GM21515 (cell line): ENCODE results near the gene INPP4B.

Experiments
- ATAC-seq: cut with Tn5 transposase; IDR thresholded peaks from one replicate; pipeline ENCODE4 v1.9.1; 2021; ENCODE audit not compliant: unreplicated experiment

The INPP4B gene

GRCh38 chr4:142316913-142317312 lies 529.2 kb downstream of the INPP4B start:
- no peak for ATAC-seq

- no peak for ATAC-seq
These were observed 530.1 kb downstream of the INPP4B start for GRCh38 chr4:142316025-142316424.

- ATAC-seq = no peak
These were observed 531.4 kb downstream of the INPP4B start for GRCh38 chr4:142314686-142315085.

GRCh38 chr4:142314247-142314646 lies 531.9 kb downstream of the INPP4B start:
- ATAC-seq = no peak

GRCh38 chr4:142312391-142312790 lies 533.7 kb downstream of the INPP4B start:
- ATAC-seq = no peak

GRCh38 chr4:142311916-142312315 lies 534.2 kb downstream of the INPP4B start:
- no peak for ATAC-seq

GRCh38 chr4:142309772-142310171 lies 536.3 kb downstream of the INPP4B start:
- no peak for ATAC-seq

- ATAC-seq = no peak
These were observed 538.2 kb downstream of the INPP4B start for GRCh38 chr4:142307857-142308256.

GRCh38 chr4:142297313-142297712 lies 548.8 kb downstream of the INPP4B start:
- no peak for ATAC-seq

- ATAC-seq = no peak
These were observed 552.6 kb downstream of the INPP4B start for GRCh38 chr4:142293536-142293935.

- no peak for ATAC-seq
These were observed 553.9 kb downstream of the INPP4B start for GRCh38 chr4:142292231-142292630.

- no peak for ATAC-seq
These were observed 554.6 kb downstream of the INPP4B start for GRCh38 chr4:142291299-142292050.

GRCh38 chr4:142287371-142287770 lies 558.7 kb downstream of the INPP4B start:
- no peak for ATAC-seq

GRCh38 chr4:142285222-142285583 lies 560.9 kb downstream of the INPP4B start:
- ATAC-seq = no peak

GRCh38 chr4:142284402-142285221 lies 561.5 kb downstream of the INPP4B start:
- ATAC-seq = no peak

- ATAC-seq = no peak
These were observed 563.1 kb downstream of the INPP4B start for GRCh38 chr4:142282870-142283431.

GRCh38 chr4:142281999-142282398 lies 564.1 kb downstream of the INPP4B start:
- no peak for ATAC-seq

GRCh38 chr4:142278663-142279062 lies 567.4 kb downstream of the INPP4B start:
- ATAC-seq = no peak

GRCh38 chr4:142278171-142278570 lies 567.9 kb downstream of the INPP4B start:
- ATAC-seq = no peak

GRCh38 chr4:142274137-142274536 lies 572.0 kb downstream of the INPP4B start:
- ATAC-seq = no peak

GRCh38 chr4:142272452-142272851 lies 573.6 kb downstream of the INPP4B start:
- no peak for ATAC-seq

- ATAC-seq = no peak
These were observed 574.3 kb downstream of the INPP4B start for GRCh38 chr4:142271832-142272231.
